GM23338 (cell line): ENCODE results near the gene KIF18A. TPM values are rescaled to one million over a fixed set of nuclear protein-coding genes. Genes with fewer than 3 reads are reported as not detected.

Experiments
- ATAC-seq: fragments of 200-7000 bp; cut with Tn5 transposase; 3 replicates; pipeline ENCODE4 v1.9.1; 2020
- DNase-seq: peaks from one replicate; pipeline ENCODE4 v3.0.0-alpha.2; 2015; ENCODE audit warnings: low spot score
- H2AFZ ChIP-seq: fragments of 200-600 bp; sonication (generic); 2 replicates; pipeline ENCODE4 v1.8.0; 2016; ENCODE audit warnings: antibody characterized with exemption, mild to moderate bottlenecking, moderate library complexity
- H3F3A ChIP-seq: fragments of 200-600 bp; sonication (generic); replicated peaks from 2 replicates; pipeline ENCODE4 v1.8.0; 2017; ENCODE audit warnings: antibody characterized with exemption, mixed run types, low read depth
- H3K27ac ChIP-seq: fragments of 200-600 bp; sonication (generic); 2 replicates; pipeline ENCODE4 v1.6.1; 2016; ENCODE audit warnings: low read depth
- H3K27me3 ChIP-seq: fragments of 200-600 bp; sonication (generic); 2 replicates; pipeline ENCODE4 v1.8.0; 2016; ENCODE audit warnings: mild to moderate bottlenecking, mixed run types, moderate library complexity; ENCODE audit not compliant: insufficient read depth
- H3K36me3 ChIP-seq: fragments of 200-600 bp; sonication (generic); 2 replicates; pipeline ENCODE4 v1.8.0; 2016; ENCODE audit warnings: mild to moderate bottlenecking; ENCODE audit not compliant: insufficient read depth
- H3K4me1 ChIP-seq: fragments of 200-600 bp; sonication (generic); 2 replicates; pipeline ENCODE4 v1.8.0; 2016; ENCODE audit warnings: mild to moderate bottlenecking, moderate library complexity; ENCODE audit not compliant: insufficient read depth
- H3K4me2 ChIP-seq: fragments of 200-600 bp; sonication (generic); 2 replicates; pipeline ENCODE4 v1.7.1; 2017; ENCODE audit warnings: mixed run types
- H3K4me3 ChIP-seq: fragments of 200-600 bp; sonication (generic); 2 replicates; pipeline ENCODE4 v1.6.1; 2016; ENCODE audit warnings: mixed run types
- H3K79me2 ChIP-seq: fragments of 200-600 bp; sonication (generic); replicated peaks from 2 replicates; pipeline ENCODE4 v1.8.0; 2017; ENCODE audit warnings: mild to moderate bottlenecking; ENCODE audit not compliant: insufficient read depth
- H3K9me2 ChIP-seq: fragments of 200-600 bp; sonication (generic); 2 replicates; pipeline ENCODE4 v1.8.0; 2017; ENCODE audit not compliant: insufficient read depth
- H4K20me1 ChIP-seq: fragments of 200-600 bp; sonication (generic); replicated peaks from 2 replicates; pipeline ENCODE4 v1.8.0; 2017; ENCODE audit warnings: mild to moderate bottlenecking; ENCODE audit not compliant: insufficient read depth
- H3K27ac Mint-ChIP-seq: 2 replicates; pipeline ENCODE4 v1.8.0; 2020; ENCODE audit warnings: inconsistent platforms, mild to moderate bottlenecking, moderate library complexity, mixed read lengths
- H3K27me3 Mint-ChIP-seq: 3 replicates; pipeline ENCODE4 v1.8.0; 2022; ENCODE audit warnings: low read depth, mild to moderate bottlenecking, moderate library complexity, mixed read lengths, inconsistent platforms; ENCODE audit not compliant: insufficient read depth, poor library complexity
- H3K36me3 Mint-ChIP-seq: 3 replicates; pipeline ENCODE4 v1.8.0; 2021; ENCODE audit warnings: low read depth, mild to moderate bottlenecking, inconsistent platforms, moderate library complexity, mixed read lengths
- H3K4me1 Mint-ChIP-seq: 3 replicates; pipeline ENCODE4 v1.8.0; 2020; ENCODE audit warnings: mild to moderate bottlenecking, inconsistent platforms, mixed read lengths
- H3K4me3 Mint-ChIP-seq: 3 replicates; pipeline ENCODE4 v1.8.0; 2021; ENCODE audit warnings: moderate library complexity, mild to moderate bottlenecking, inconsistent platforms, mixed read lengths
- H3K9me3 Mint-ChIP-seq: 3 replicates; pipeline ENCODE4 v1.8.0; 2020; ENCODE audit warnings: moderate library complexity, mild to moderate bottlenecking, inconsistent platforms, mixed read lengths
- EZH2 ChIP-seq: fragments of 200-600 bp; sonication (generic); IDR thresholded peaks from one replicate; pipeline ENCODE4 v1.8.0; 2017; ENCODE audit warnings: antibody characterized with exemption, mild to moderate bottlenecking, low read depth; ENCODE audit not compliant: unreplicated experiment
- POLR2AphosphoS5 ChIP-seq: IDR thresholded peaks from 2 replicates; pipeline ENCODE4 v1.6.1; 2016; ENCODE audit warnings: antibody characterized with exemption, low read depth
- REST ChIP-seq: IDR thresholded peaks from one replicate; pipeline ENCODE4 v1.6.1; 2018; ENCODE audit warnings: antibody characterized with exemption; ENCODE audit not compliant: unreplicated experiment
- STAT1 ChIP-seq: IDR thresholded peaks from one replicate; pipeline ENCODE4 v1.6.1; 2016; ENCODE audit warnings: antibody characterized with exemption; ENCODE audit not compliant: unreplicated experiment
- ZNF331 ChIP-seq: fragments of 250-450 bp; sonication (Bioruptor Pico); IDR thresholded peaks from 2 replicates; pipeline ENCODE4 v1.5.0; 2020; ENCODE audit warnings: low read depth, mild to moderate bottlenecking, moderate library complexity
- ZNF462 ChIP-seq: fragments of 250-450 bp; sonication (Bioruptor Pico); IDR thresholded peaks from 2 replicates; pipeline ENCODE4 v1.5.0; 2020; ENCODE audit warnings: mild to moderate bottlenecking, moderate library complexity
- polyA plus RNA-seq: library from polyadenylated mRNA; unstranded; fragments of >200 nt; fragmentation: Nextera tagmentation; extraction: Ambion mirVana; gene quantifications from 2 replicates; pipeline ENCODE4 v1.2.1, GENCODE V29; 2016
- total RNA-seq: library from RNA; depleted of rRNA; stranded (reverse); fragments of >200 nt; shearing (Covaris generic); gene quantifications from 2 replicates; pipeline ENCODE4 v1.2.3, GENCODE V29; 2014

Gene KIF18A
- total and polyA plus RNA-seq, 2 experiments from 2014 or later = 22.2 to 26.5 TPM

- H3K36me3 Mint-ChIP-seq = no peaks in the 10 kb centered on the region
- Histone ChIP-seq H3K4me1 (no peaks in the 10 kb centered on the region), H3K4me3 (no peak overlapping the region), H3K9me2 (0 out of 2 replicates have a peak, but pooled peaks cover 10% of the 10 kb centered on the region), H3K27me3 (no peaks in the 10 kb centered on the region), H3K79me2 (no peaks in the 10 kb centered on the region), H3K4me2 (no peak overlapping the region), H4K20me1 (no peaks in the 10 kb centered on the region), H3K27ac (no peak overlapping the region), H2AFZ (no peak overlapping the region), H3F3A (no peaks in the 10 kb centered on the region), H3K36me3 (no peaks in the 10 kb centered on the region)
- H3K27me3 Mint-ChIP-seq = no peaks in the 10 kb centered on the region
- TF ChIP-seq POLR2AphosphoS5 = no peak
- TF ChIP-seq ZNF462 (CRISPR knock-in tag) = no peak
- TF ChIP-seq EZH2 = no peak
- DNase-seq (no peak), ATAC-seq (no peak)
- no peaks in the 10 kb centered on the region for H3K4me1 Mint-ChIP-seq
- no peak overlapping the region for H3K27ac Mint-ChIP-seq
- H3K9me3 Mint-ChIP-seq = no peaks in the 10 kb centered on the region
- H3K4me3 Mint-ChIP-seq = no peak overlapping the region
These were observed 130.4 kb downstream of the KIF18A start for GRCh38 chr11:27977527-27977926.

GRCh38 chr11:27977031-27977430, 130.9 kb downstream of the KIF18A start:
- Histone ChIP-seq H3F3A (no peaks in the 10 kb centered on the region), H2AFZ (no peak overlapping the region), H3K4me1 (no peaks in the 10 kb centered on the region), H3K36me3 (no peaks in the 10 kb centered on the region), H3K4me2 (no peak overlapping the region), H4K20me1 (no peaks in the 10 kb centered on the region), H3K27ac (no peak overlapping the region), H3K27me3 (no peaks in the 10 kb centered on the region), H3K9me2 (0 out of 2 replicates have a peak, but pooled peaks cover 10% of the 10 kb centered on the region), H3K79me2 (no peaks in the 10 kb centered on the region), H3K4me3 (no peak overlapping the region)
- H3K9me3 Mint-ChIP-seq = no peaks in the 10 kb centered on the region
- H3K27ac Mint-ChIP-seq = no peak overlapping the region
- no peaks in the 10 kb centered on the region for H3K4me1 Mint-ChIP-seq
- no peaks in the 10 kb centered on the region for H3K36me3 Mint-ChIP-seq
- ATAC-seq (no peak), DNase-seq (no peak)
- no peaks in the 10 kb centered on the region for H3K27me3 Mint-ChIP-seq
- H3K4me3 Mint-ChIP-seq = no peak overlapping the region
- no peak for TF ChIP-seq ZNF331 (CRISPR knock-in tag)
- no peak for TF ChIP-seq EZH2
- TF ChIP-seq STAT1 = no peak
- no peak for TF ChIP-seq REST
